ENCODE results near the gene HSPB1. TPM values are rescaled to one million over a fixed set of nuclear protein-coding genes. Genes with fewer than 3 reads are reported as not detected.

Gene HSPB1
- total RNA-seq, 2 donors from 2014 or later = 39.7 to 42.0 TPM

GRCh38 chr7:76353744-76354143 is 51.3 kb downstream of the HSPB1 start:
- no peak overlapping the region for H3K27ac Mint-ChIP-seq
- H3K4me3 Mint-ChIP-seq = no peak overlapping the region
- H3K4me1 Mint-ChIP-seq (ENCODE audit: low read depth) = peaks cover 78% of the 10 kb centered on the region

More at GRCh38 chr7:76353744-76354143, 51.3 kb downstream of the HSPB1 start:
- DNase-seq (no peak), ATAC-seq (replicated peaks in 1 of 2) (no peak)
- Mint-ChIP-seq H3K27me3 (ENCODE audit: low read depth) (no peaks in the 10 kb centered on the region), H3K9me3 (no peaks in the 10 kb centered on the region), H3K36me3 (ENCODE audit: insufficient read depth in 2 of 2) (peaks cover 11 to 41% of the 10 kb centered on the region in 2 donors)

Other genes starting within 250 kb of the HSPB1 start
- gene SRRM3, start 100.8 kb upstream of the HSPB1 start, total RNA-seq = under 1 TPM in 1 of 2 donors, not detected in 1; 0.12 TPM
- 100 to 1,000 TPM; 107 to 120 TPM for gene YWHAG, start 56.3 kb downstream of the HSPB1 start, total RNA-seq
- gene SSC4D, start 107.0 kb downstream of the HSPB1 start, total RNA-seq = 1 to 10 TPM in 1 of 2 donors, under 1 TPM in 1; 0.60 to 1.0 TPM
- 10 to 100 TPM in 1 of 2 donors, 1 to 10 TPM in 1; 7.7 to 11.8 TPM for gene ZP3, start 122.3 kb downstream of the HSPB1 start, total RNA-seq
- gene DTX2, start 159.0 kb downstream of the HSPB1 start, total RNA-seq = 10 to 100 TPM; 40.6 to 49.4 TPM
- 1 to 10 TPM; 3.2 to 3.3 TPM for gene UPK3B, start 207.9 kb downstream of the HSPB1 start, total RNA-seq
- gene SPDYE16, start 240.6 kb downstream of the HSPB1 start, total RNA-seq = under 1 TPM in 1 of 2 donors, not detected in 1; 0.58 TPM